Activated CD4-positive, CD25-positive, alpha-beta regulatory T cell treated with anti-CD3 and anti-CD28 coated beads, Interleukin-2, amount 50 U/mL, for 24 hours (primary cell): Measurements from ENCODE around the gene TCHP.
"Not testable (repeated sequence)": the region's sequence is repeated elsewhere in the genome, so short reads cannot be mapped to it uniquely, and the experiment has no call there.

Experiments used
- ATAC-seq, 2 donors: fragments of 150-1000 bp; cut with Tn5 transposase; one replicate each; pipeline ENCODE4 v1.10.0; 2021; ENCODE audit warnings: mild to moderate bottlenecking in 1 of 2, moderate library complexity in 1 of 2

TCHP gene

GRCh38 chr12:109914461-109914860 lies 14.4 kb downstream of the TCHP start:
- no peak for ATAC-seq

DNA sequence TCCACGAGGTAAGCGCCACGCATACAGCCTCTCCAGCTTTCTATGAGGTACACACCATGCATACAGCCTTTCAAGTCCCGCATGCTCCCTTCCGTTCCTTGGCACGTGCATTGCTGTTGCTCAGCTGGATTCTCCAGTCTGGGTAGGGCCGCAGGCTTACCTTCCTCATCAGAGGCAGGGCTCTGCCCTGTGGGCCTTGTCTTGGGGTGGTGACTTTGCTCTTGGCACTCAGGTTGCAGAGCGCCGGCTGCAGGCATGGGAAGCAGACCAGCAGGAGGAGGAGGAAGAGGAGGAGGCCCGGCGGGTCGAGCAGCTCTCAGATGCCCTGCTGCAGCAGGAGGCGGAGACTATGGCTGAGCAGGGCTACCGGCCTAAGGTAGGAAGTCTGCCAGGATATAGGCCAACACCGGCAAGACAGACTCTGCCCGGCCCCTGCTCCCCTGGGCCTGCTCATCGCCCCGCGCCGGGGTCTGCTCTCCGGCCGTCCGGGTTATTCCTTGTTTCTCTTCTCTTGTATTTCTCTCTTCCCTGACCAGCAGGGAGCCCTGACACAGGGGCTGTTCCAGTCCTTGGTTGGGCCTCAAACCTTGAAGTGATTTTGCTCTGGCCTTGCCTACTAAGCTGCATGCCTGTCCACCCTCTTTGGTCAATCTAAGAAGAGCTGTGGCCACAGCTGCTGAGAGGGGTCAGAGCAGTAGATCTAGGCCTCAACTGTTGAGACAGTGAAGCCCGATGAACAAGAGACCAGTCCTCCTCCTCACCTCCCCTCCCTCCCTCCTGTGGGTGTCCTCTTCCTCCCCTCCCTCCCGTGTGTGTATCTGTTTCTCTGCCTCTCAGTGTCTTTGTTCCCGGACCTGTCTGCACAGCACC lies 15.3 kb downstream of the TCHP start:
- no peak for ATAC-seq

DNA sequence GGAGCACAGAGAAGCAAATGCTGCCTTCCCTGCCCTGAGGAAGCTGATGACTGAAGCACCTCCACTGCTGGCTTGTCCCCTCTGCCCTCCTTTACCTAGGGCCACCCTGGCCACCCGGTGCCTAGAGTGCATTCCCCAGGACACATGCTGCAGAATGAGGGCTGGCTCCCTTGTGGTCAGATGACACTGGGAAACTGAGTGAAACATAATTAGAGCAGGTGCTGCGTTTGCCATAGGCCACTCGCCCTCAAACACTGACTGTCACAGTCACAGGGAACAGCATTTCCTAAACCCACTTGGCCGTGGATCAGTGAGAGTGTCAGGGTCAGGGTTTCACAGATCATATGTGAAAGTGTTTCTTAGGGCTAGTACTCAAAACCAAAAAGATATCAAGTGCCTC lies 16.0 kb downstream of the TCHP start:
- ATAC-seq: no peak

DNA sequence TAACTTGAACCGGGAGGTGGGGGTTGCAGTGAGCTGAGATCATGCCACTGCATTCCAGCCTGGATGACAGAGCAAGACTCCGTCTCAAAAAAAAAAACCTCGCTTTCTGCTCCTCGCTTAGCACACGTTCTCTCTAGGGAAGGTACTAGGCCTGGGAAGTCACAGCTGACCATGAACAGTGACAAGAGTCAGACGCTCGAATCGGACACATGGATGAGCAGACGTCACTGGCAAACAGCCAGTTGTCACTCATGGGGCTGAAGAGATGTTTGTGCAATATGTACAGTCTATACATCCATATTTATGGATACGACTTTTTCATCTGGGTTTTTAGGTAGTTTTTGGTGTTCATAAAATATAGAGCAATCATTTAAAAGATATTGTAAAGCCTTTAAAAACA lies 19.4 kb downstream of the TCHP start:
- ATAC-seq: no peak

GRCh38 chr12:109920261-109920780 lies 20.2 kb downstream of the TCHP start:
- no peak for ATAC-seq

- no peak for ATAC-seq
Measured at GRCh38 chr12:109921982-109922381, 21.9 kb downstream of the TCHP start.

- no peak for ATAC-seq
Measured at GRCh38 chr12:109923038-109923437, 23.0 kb downstream of the TCHP start.

DNA sequence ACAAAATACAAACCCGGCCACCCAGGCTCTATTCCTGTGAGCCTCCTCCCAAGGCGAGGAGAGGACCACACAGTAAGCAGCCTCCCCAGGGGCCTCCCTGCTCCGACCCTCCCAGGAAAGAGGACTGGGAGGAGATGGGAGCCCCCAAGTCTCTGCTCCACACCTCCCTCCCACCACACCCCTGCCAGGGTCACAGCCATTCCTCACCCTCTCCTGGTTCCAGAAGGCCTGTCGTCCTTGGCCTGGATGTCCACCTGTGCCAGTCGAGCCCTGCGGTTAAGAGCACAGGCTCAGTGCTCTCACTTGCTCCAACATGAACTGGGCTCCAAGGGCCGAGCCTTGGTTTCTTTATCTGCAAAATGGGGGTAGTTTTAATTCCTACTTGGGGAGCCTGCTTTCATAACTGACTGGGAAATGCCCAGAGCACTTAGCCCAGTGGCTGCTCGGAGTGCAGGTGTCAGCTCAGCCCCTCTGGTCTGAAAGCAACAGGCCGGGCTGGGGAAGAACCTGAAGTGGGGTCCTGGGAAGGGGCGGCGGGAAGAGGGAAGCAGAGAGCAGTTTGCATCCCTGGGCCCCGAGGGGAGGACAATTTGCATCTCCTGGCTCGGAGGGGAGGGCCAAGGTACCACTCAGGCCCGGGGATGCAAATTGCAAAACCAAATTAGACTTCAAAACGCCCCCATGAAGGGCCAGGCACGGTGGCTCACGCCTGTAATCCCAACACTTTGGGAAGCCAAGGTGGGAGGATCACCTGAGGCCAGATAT lies 23.6 kb downstream of the TCHP start:
- no peak for ATAC-seq

- ATAC-seq: no peak
Measured at GRCh38 chr12:109925185-109925840, 25.2 kb downstream of the TCHP start.

DNA sequence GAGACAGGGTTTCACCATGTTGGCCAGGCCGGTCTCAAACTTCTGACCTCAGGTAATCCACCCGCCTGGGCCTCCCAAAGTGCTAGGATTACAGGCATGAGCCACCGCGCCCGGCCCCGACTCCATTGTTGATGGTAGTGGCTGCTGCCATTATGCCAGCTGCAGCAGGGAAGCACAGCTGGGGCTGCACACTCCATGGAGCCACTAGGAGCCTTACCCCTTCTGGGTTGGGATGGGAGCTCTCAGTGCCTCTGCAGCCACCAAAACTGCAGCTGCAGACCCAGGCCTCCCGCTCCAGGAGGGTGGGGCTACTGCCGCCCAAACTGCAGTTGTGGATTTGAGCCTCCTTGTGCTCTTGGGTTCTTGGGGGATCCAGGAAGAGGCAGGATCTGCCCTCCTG lies 25.9 kb downstream of the TCHP start:
- ATAC-seq: no peak

DNA sequence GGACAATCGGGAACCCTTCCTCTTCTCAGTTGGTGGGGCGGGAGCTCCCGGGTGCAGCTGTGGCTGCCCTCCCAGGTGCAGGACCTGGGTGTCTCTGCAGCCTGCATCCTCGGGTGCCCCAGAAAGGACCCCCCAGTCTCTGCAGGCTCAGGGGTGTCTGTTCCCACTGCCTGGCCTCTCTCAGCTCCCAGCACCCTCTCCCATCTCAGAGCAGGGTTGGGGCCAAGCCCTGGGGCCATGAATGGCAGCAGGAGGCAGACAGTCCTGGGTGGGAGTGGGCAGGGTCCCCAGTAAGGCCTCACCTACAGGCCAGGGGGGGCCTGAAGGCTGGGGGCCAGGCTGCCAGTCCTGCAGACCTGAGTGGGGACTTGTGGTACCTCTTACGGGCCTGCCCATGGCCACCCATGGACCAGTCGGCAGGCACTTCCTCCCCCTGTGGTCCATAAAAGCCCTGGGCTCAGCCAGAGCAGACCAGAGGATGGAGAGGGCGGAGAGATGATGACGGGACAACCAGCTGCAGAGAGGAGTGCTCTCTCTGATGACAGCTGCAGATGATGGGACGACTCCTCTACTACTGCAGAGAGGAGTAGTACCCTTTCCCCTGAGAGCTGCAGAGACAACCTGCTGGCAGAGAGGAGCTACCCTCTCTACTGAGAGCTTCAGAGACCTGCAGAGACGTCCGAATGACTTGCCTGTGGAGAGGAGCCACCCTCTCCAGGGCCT lies 26.6 kb downstream of the TCHP start:
- ATAC-seq: no peak

DNA sequence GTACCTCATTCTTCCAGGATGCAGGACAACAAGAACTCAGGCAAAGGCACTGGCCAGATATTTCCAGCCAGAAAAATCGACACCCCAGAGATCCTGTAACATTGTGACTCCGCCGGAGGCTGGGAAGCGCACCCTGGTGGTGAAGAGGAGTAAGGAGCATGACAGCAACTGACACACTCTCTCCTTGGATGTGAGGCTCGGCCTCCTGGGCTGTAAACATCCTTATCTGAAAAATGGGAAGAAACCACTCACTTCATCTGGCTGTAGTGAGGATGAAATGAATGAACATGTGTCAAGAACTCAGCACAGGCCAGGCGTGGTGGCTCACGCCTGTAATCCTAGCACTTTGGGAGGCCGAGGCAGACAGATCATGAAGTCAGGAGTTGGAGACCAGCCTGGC lies 27.5 kb downstream of the TCHP start:
- peak in 1 of 2 donors; percentile 62 for ATAC-seq

DNA sequence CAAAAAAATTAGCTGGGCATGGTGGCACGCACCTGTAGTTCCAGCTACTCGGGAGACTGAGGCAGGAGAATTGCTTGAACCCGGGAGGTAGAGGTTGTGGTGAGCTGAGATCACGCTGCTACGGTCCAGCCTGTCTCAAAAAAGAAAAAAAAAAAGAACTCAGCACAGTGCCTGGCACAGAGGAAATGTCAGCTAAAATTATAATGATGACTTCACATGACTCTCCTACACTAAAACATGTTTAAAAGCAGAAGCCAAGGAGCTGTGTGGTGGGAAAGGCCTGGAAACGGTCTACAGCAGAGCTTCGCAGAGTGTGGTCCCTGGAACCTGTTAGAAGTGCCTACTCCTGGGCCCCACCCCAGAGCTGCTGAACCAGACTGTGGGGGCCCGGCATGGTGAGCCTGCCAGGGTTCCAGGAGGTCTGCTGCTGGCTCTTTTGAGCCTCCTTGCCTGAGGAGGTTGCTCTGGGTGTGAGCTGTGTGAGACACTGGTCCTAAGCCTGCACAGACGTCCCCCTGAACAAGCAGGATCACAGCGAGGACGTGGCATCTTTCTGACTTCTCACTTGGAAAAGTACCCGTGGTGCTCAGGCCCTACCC lies 28.1 kb downstream of the TCHP start:
- no peak for ATAC-seq

- not testable (repeated sequence) for ATAC-seq
Measured at GRCh38 chr12:109929326-109929725, 29.3 kb downstream of the TCHP start.

- no peak for ATAC-seq
Measured at GRCh38 chr12:109930028-109930800, 30.1 kb downstream of the TCHP start.

- ATAC-seq: no peak
Measured at GRCh38 chr12:109931143-109931542, 31.1 kb downstream of the TCHP start.

DNA sequence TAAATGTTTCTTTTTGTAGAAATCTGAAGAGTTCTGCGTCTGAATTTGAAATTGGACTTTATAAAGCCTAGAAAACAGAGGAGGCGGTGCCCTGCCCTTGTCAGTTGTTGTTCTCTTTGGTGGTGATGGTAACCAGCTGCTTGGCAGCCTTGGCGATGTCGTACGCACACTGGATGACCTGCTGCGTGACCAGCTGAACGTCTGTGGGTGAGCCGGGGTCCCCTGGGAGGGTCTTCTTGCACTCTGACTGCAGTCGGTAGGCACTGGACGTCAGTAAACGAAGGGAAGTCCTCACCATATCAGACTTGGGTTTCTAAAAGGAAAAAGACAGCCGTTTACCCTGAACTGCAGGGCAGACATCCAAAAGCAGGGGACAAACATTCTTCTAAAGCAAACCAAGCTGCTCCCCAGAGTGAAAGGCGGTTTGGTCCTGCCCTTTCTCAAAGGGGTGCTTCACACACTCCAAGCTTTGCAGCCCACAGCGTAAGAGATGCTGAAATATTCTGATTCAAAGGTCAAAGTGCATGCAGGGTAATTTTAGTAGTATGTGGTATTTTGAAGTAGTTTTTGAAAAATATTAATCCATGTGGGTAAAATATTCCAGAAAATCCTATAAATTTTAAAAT lies 32.9 kb downstream of the TCHP start:
- no peak for ATAC-seq

DNA sequence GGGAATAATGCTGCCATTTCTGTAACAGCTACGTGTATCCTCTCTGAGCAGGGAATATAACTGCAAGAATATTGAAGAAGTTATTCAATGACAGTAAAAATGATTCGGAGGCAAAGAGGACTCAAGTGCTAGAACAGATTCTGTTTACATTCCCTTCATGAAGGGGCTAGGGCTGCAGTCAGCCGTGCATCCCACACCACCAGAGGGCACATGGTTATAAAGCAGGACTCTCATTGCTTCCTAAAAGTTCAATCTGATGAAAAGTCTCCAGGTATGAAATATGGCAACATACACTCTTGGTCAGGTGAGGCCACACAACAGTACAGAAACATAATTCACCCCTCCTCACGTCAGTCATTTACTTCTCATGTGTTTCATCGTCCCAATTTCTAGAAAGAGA lies 34.0 kb downstream of the TCHP start:
- no peak for ATAC-seq

DNA sequence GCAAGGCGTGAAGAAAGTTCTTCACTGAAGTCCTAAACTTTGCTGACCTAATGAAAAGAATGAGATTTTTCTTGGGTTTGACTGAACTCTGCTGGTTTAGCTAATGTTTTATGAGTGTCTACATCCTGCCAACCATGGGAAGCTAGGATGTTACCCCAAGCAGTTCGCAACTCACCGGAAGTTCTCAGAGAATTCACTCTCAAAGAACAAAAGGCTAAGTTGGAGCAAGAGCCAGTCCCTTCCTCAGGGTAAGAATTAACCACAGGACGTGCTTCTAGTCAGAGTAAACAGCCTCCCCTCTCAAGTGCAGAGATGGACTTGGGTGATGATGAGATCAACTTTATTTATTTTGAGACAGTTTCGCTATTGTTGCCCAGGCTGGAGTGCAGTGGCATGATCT lies 37.3 kb downstream of the TCHP start:
- no peak for ATAC-seq

- no peak for ATAC-seq
Measured at GRCh38 chr12:109938947-109939346, 38.9 kb downstream of the TCHP start.

DNA sequence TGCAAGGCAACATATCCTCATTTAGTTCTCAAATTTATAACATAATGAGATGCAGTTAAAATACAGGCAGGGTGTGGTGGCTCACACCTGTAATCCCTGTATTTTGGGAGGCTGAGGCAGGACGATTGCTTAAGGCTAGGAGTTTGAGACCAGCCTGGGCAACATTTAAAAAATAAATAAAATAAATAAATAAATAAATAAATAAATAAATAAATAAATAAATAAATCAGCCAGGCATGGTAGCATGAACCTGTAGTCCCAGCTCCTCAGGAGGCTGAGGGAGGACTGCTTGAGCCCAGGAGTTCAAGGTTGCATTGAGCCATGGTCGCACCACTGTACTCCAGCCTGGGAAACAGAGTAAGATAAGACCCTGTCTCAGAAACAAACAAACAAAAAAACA lies 39.4 kb downstream of the TCHP start:
- no peak for ATAC-seq
